ENCODE measurements around the gene CHST1. TPM values are rescaled to one million over a fixed set of nuclear protein-coding genes. Genes with fewer than 3 reads are reported as not detected.

The CHST1 gene
- total and polyA plus RNA-seq, 7 experiments from 2014 or later, result not detected

DNA sequence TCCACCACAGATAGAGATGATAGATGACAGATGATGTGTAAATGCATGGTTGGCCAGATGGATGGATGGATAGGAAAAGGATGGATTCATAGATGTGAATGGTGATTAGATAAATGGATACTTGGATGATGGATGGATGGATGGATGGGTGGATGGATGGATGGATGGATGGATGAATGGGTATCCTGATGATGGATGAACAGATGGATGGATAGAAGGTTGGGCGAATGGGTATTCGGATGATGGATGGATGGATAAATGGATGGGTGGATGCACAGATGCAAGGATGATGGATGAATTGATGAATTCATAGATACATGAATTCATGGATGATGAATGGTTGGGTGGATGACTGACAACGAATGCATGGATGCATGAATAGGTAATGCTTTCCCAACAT lies 56.1 kb downstream of the CHST1 start:
- no peak overlapping the region for H3K27ac ChIP-seq (ENCODE audit: low read depth, low read length)
- DNase-seq, result no peak

DNA sequence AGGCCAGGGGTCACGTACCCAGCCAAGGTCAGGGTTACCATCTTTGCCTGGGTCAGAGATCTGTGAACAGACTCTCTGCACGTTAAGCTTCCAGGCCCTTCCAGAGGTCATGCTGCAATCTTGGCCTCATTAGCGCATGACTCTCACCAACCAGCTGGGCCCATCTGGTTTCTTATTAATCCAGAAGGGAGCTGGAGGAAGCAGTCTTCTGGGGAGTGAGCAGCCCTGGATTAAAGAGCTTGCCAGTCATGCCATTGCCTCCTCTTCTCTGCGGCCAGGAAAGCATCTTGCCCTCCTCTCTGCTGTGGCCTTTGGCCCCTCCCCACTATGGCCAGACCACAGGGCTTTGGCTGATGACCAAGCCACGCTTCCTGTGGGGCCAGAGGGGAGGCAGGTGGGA lies 57.4 kb downstream of the CHST1 start:
- CTCF ChIA-PET, result no interaction called here
- H3K4me3 Mint-ChIP-seq, result no peak overlapping the region
- POLR2A ChIA-PET, result no interaction called here

More for the DNA sequence above, 56.1 kb downstream of the CHST1 start:
- Histone ChIP-seq H3K36me3 (ENCODE audit: control insufficient read depth in 2 of 3, insufficient read depth in 3 of 3, low read length in 3 of 3) (no peaks in the 10 kb centered on the region), H3K27me3 (ENCODE audit: control insufficient read depth in 2 of 2, insufficient read depth in 2 of 2, low read length in 2 of 2) (no peaks in the 10 kb centered on the region), H3K4me3 (ENCODE audit: low read length) (no peak overlapping the region), H3K9me3 (ENCODE audit: control insufficient read depth in 2 of 3, low read length in 3 of 3) (no peaks in the 10 kb centered on the region), H3K4me1 (ENCODE audit: control insufficient read depth in 2 of 2, insufficient read depth in 2 of 2, low read length in 2 of 2) (no peaks in the 10 kb centered on the region)
- ChIA-PET POLR2A (no interaction called here), CTCF (no interaction called here)
- H3K27ac Mint-ChIP-seq, result no peak overlapping the region
- H3K9me3 Mint-ChIP-seq, result peaks cover 0 to 6% (median 0%) of the 10 kb centered on the region in 11 donors
- intact Hi-C loops (cut with micrococcal nuclease), result no loop called here
- no peak overlapping the region for H3K4me3 Mint-ChIP-seq
- H3K4me1 Mint-ChIP-seq, result no peaks in the 10 kb centered on the region
- H3K36me3 Mint-ChIP-seq, result no peaks in the 10 kb centered on the region
- ATAC-seq, result no peak
- peaks cover 12 to 46% (median 38%) of the 10 kb centered on the region in 5 donors for H3K27me3 Mint-ChIP-seq

DNA sequence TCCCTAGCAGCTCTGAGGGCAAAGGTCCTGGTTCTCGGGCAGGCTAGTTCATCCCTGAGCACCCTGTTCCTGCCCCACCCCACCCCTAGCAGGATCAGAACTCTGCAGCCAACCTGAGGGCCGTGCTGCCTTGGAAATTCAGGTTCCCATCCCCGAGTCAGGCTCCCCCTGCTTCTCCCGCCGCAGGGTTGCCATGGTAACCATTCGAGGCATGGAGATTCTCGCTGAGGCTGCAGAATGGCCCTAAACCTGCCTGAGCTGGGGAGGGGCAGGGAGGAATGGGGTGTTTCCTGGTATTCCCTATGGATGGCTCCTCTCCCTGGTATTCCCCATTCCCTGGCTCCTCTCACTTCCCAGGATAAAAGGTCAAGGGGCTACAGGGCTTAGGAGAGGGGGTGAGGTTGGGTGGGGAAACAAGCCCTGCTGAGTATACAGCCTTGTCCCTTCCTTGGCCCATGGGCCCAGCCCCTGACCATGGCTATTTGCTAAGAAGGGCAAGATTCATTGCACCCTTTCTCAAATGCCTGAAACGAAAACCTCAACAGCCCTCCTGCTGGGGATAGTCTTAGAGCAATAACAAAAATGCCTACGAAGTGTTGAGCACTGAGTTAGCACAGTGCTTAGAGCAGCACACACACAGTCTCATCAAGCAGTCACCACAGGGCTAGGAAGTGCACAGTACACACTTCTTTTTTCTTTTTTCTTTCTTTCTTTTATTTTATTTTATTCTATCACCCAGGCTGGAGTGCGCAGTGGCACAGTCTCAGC lies 58.7 kb downstream of the CHST1 start:
- DNase-seq (no peak), ATAC-seq (no peak)
- CTCF ChIA-PET, result no interaction called here
- Histone ChIP-seq H3K27ac (ENCODE audit: low read depth, low read length) (no peak overlapping the region), H3K36me3 (ENCODE audit: control insufficient read depth in 2 of 3, insufficient read depth in 3 of 3, low read length in 3 of 3) (no peaks in the 10 kb centered on the region), H3K4me1 (ENCODE audit: control insufficient read depth in 2 of 2, insufficient read depth in 2 of 2, low read length in 2 of 2) (no peaks in the 10 kb centered on the region), H3K27me3 (ENCODE audit: control insufficient read depth in 2 of 2, insufficient read depth in 2 of 2, low read length in 2 of 2) (no peaks in the 10 kb centered on the region), H3K9me3 (ENCODE audit: control insufficient read depth in 2 of 3, low read length in 3 of 3) (no peaks in the 10 kb centered on the region), H3K4me3 (ENCODE audit: low read length) (no peak overlapping the region)
- intact Hi-C loops (cut with micrococcal nuclease), result no loop called here
- Mint-ChIP-seq H3K27me3 (peaks cover 26 to 66% (median 50%) of the 10 kb centered on the region in 5 donors), H3K4me3 (no peak overlapping the region), H3K27ac (no peak overlapping the region), H3K4me1 (no peaks in the 10 kb centered on the region), H3K36me3 (no peaks in the 10 kb centered on the region), H3K9me3 (peaks cover 0 to 6% (median 0%) of the 10 kb centered on the region in 11 donors)
- POLR2A ChIA-PET, result no interaction called here

More for the DNA sequence above, 57.4 kb downstream of the CHST1 start:
- Histone ChIP-seq H3K27ac (ENCODE audit: low read depth, low read length) (no peak overlapping the region), H3K27me3 (ENCODE audit: control insufficient read depth in 2 of 2, insufficient read depth in 2 of 2, low read length in 2 of 2) (no peaks in the 10 kb centered on the region), H3K36me3 (ENCODE audit: control insufficient read depth in 2 of 3, insufficient read depth in 3 of 3, low read length in 3 of 3) (no peaks in the 10 kb centered on the region), H3K9me3 (ENCODE audit: control insufficient read depth in 2 of 3, low read length in 3 of 3) (no peaks in the 10 kb centered on the region), H3K4me1 (ENCODE audit: control insufficient read depth in 2 of 2, insufficient read depth in 2 of 2, low read length in 2 of 2) (no peaks in the 10 kb centered on the region), H3K4me3 (ENCODE audit: low read length) (no peak overlapping the region)
- intact Hi-C loops (cut with micrococcal nuclease), result no loop called here
- Mint-ChIP-seq H3K4me1 (no peaks in the 10 kb centered on the region), H3K27me3 (peaks cover 19 to 55% (median 45%) of the 10 kb centered on the region in 5 donors), H3K36me3 (no peaks in the 10 kb centered on the region), H3K9me3 (peaks cover 0 to 6% (median 0%) of the 10 kb centered on the region in 11 donors), H3K27ac (no peak overlapping the region)
- ATAC-seq (no peak), DNase-seq (no peak)

DNA sequence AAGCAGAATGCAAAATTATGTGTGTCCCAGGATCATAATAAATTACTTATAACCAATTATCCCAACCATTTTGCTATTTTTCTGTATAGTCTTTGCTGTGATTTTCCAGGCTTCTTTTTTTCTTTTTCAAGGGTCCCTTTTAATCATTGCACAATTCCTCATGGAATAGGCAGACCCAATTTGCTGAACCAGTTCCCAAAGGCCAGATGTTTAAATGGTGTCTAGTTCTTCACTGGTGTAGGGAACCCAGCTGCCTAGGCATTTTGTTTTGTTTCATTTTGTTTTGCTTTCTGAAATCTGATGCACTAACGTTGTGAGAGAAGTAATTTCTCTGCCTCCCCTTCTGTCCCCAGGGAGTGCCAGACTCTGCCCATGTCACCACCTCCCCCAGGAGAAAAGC lies 60.4 kb downstream of the CHST1 start:
- Mint-ChIP-seq H3K27ac (no peak overlapping the region), H3K9me3 (peaks cover 0 to 10% (median 3%) of the 10 kb centered on the region in 11 donors), H3K27me3 (peaks cover 26 to 66% (median 48%) of the 10 kb centered on the region in 5 donors), H3K36me3 (no peaks in the 10 kb centered on the region), H3K4me1 (no peaks in the 10 kb centered on the region), H3K4me3 (no peak overlapping the region)
- Histone ChIP-seq H3K27me3 (ENCODE audit: control insufficient read depth in 2 of 2, insufficient read depth in 2 of 2, low read length in 2 of 2) (no peaks in the 10 kb centered on the region), H3K27ac (ENCODE audit: low read depth, low read length) (no peak overlapping the region), H3K36me3 (ENCODE audit: control insufficient read depth in 2 of 3, insufficient read depth in 3 of 3, low read length in 3 of 3) (no peaks in the 10 kb centered on the region), H3K9me3 (ENCODE audit: control insufficient read depth in 2 of 3, low read length in 3 of 3) (no peaks in the 10 kb centered on the region), H3K4me1 (ENCODE audit: control insufficient read depth in 2 of 2, insufficient read depth in 2 of 2, low read length in 2 of 2) (no peaks in the 10 kb centered on the region), H3K4me3 (ENCODE audit: low read length) (no peak overlapping the region)
- CTCF ChIA-PET, result no interaction called here
- ATAC-seq (no peak), DNase-seq (no peak)
- intact Hi-C loops (cut with micrococcal nuclease), result no loop called here
- POLR2A ChIA-PET, result no interaction called here

DNA sequence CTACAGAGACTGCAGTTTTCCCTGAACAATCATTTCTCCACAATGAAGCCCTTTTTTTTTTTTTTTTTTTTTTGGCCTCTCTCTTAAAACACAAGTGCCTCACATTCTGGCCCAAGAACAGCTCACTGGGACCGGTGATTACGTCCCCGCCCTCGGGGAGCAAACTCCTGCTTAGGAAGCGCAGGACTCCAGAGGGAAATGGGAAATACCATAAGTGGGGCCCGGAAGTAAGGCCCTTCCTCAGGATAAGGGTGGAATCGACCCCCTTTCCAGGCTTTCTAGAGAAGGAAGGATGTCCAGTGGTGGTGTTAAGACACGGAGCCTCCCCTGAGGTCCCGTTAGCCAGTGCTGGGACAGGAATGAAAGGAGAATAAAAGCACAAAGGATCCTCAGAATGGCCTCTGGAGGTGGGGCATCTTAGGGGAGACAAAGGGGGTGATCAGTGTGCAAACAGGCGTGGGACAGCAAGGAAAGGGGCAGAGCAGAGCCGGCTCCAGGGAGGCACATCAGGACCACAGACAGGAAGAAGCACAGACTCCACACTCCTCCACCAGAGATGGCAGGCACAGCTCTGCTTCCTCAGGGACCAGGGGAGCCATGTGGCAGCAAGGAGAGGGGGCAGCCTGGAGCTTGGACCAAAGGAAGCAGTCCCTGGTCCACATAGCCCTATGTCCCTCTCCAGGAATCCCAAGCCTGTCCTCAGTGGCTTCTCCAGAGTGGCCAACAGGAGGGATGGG lies 61.3 kb downstream of the CHST1 start:
- Mint-ChIP-seq H3K9me3 (peaks cover 0 to 8% (median 1%) of the 10 kb centered on the region in 11 donors), H3K27me3 (peaks cover 26 to 65% (median 43%) of the 10 kb centered on the region in 5 donors), H3K4me3 (no peak overlapping the region), H3K27ac (no peak overlapping the region), H3K36me3 (no peaks in the 10 kb centered on the region), H3K4me1 (no peaks in the 10 kb centered on the region)
- no peak overlapping the region for H3K27ac ChIP-seq (ENCODE audit: low read depth, low read length)
- H3K9me3 ChIP-seq (ENCODE audit: control insufficient read depth in 2 of 3, low read length in 3 of 3), result no peaks in the 10 kb centered on the region
- ChIA-PET CTCF (no interaction called here), POLR2A (no interaction called here)
- intact Hi-C loops (cut with micrococcal nuclease), result no loop called here
- no peaks in the 10 kb centered on the region for H3K36me3 ChIP-seq (ENCODE audit: control insufficient read depth in 2 of 3, insufficient read depth in 3 of 3, low read length in 3 of 3)
- ATAC-seq (no peak), DNase-seq (no peak)
- H3K4me3 ChIP-seq (ENCODE audit: low read length), result no peak overlapping the region
- H3K27me3 ChIP-seq (ENCODE audit: control insufficient read depth in 2 of 2, insufficient read depth in 2 of 2, low read length in 2 of 2), result no peaks in the 10 kb centered on the region
- H3K4me1 ChIP-seq (ENCODE audit: control insufficient read depth in 2 of 2, insufficient read depth in 2 of 2, low read length in 2 of 2), result no peaks in the 10 kb centered on the region

DNA sequence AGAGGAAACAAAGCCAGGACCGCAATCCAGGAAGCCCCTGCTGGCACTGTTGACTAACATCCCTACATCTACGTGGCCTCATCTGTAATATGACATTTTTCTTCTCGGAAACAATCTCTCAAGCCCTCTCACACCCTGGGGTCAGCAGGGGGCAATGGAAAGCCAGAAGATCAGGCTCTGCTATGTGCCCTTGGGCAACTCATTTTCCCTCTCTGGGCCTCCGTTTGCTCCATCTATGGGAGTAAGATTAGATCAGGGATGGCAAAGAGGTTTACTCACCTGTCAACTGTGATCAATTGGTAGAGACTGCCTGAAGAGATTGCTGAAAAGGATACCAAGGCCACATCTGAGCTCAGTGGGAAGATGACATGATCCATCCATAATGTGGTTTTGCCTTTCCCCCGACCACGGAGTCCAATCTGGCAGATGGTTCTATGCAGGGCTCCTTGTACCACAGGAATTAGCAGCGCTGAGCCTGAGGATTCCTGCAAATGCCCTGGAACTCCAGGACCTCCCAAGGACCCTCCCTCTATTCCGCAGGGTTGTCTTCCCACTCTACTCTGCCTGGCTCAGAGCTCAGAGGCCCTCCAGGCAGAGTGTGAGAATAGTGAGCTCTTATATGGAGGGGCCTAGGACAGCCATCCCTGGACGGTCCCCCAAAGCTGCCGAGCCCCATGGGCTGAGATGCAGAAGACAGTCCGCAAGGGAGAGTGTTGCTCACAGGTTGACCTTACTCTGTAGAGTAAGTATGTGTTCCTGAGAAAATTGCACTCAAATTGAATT lies 66.1 kb downstream of the CHST1 start:
- POLR2A ChIA-PET, result no interaction called here

More for the DNA sequence above, 66.1 kb downstream of the CHST1 start:
- Mint-ChIP-seq H3K27me3 (peaks cover 17 to 53% (median 26%) of the 10 kb centered on the region in 5 donors), H3K36me3 (no peaks in the 10 kb centered on the region), H3K27ac (no peak overlapping the region), H3K4me1 (no peaks in the 10 kb centered on the region), H3K9me3 (peaks cover 0 to 9% (median 0%) of the 10 kb centered on the region in 11 donors), H3K4me3 (no peak overlapping the region)
- ATAC-seq, result no peak
- Histone ChIP-seq H3K9me3 (ENCODE audit: control insufficient read depth in 2 of 3, low read length in 3 of 3) (no peaks in the 10 kb centered on the region), H3K27me3 (ENCODE audit: control insufficient read depth in 2 of 2, insufficient read depth in 2 of 2, low read length in 2 of 2) (no peaks in the 10 kb centered on the region), H3K36me3 (ENCODE audit: control insufficient read depth in 2 of 3, insufficient read depth in 3 of 3, low read length in 3 of 3) (no peaks in the 10 kb centered on the region), H3K4me1 (ENCODE audit: control insufficient read depth in 2 of 2, insufficient read depth in 2 of 2, low read length in 2 of 2) (no peaks in the 10 kb centered on the region), H3K27ac (ENCODE audit: low read depth, low read length) (no peak overlapping the region), H3K4me3 (ENCODE audit: low read length) (no peak overlapping the region)
- CTCF ChIA-PET, result no interaction called here
- intact Hi-C loops (cut with micrococcal nuclease), result no loop called here
- no peak for DNase-seq

Data from naive thymus-derived CD4-positive, alpha-beta T cell (primary cell).